Measurements from ENCODE around the gene AKAP6. TPM values are rescaled to one million over a fixed set of nuclear protein-coding genes. Genes with fewer than 3 reads are reported as not detected.

AKAP6 gene
- total RNA-seq, 2 donors from 2014 or later: 112 to 117 TPM

GRCh38 chr14:32681598-32681997 lies 352.5 kb downstream of the AKAP6 start:
- Histone ChIP-seq H3K4me1 (no peaks in the 10 kb centered on the region), H3K27ac (no peak overlapping the region), H3K27me3 (no peaks in the 10 kb centered on the region), H3K4me3 (no peak overlapping the region), H3K36me3 (no peaks in the 10 kb centered on the region), H3K9me3 (no peaks in the 10 kb centered on the region)
- DNase-seq (ENCODE audit: low spot score): no peak
- TF ChIP-seq CTCF (IDR thresholded peaks at IDR 0.05): no peak

GRCh38 chr14:32682214-32682613 lies 353.1 kb downstream of the AKAP6 start:
- H3K27ac ChIP-seq: no peak overlapping the region
- TF ChIP-seq CTCF (IDR thresholded peaks at IDR 0.05): no peak
- no peak for DNase-seq (ENCODE audit: low spot score)
- H3K36me3 ChIP-seq: no peaks in the 10 kb centered on the region
- H3K27me3 ChIP-seq: no peaks in the 10 kb centered on the region
- no peaks in the 10 kb centered on the region for H3K4me1 ChIP-seq
- H3K4me3 ChIP-seq: no peak overlapping the region
- no peaks in the 10 kb centered on the region for H3K9me3 ChIP-seq

GRCh38 chr14:32683679-32684078 lies 354.6 kb downstream of the AKAP6 start:
- H3K9me3 ChIP-seq: no peaks in the 10 kb centered on the region
- no peak for DNase-seq (ENCODE audit: low spot score)
- TF ChIP-seq CTCF (IDR thresholded peaks at IDR 0.05): no peak
- H3K27me3 ChIP-seq: no peaks in the 10 kb centered on the region
- H3K4me1 ChIP-seq: no peaks in the 10 kb centered on the region
- no peaks in the 10 kb centered on the region for H3K36me3 ChIP-seq
- H3K27ac ChIP-seq: no peak overlapping the region
- no peak overlapping the region for H3K4me3 ChIP-seq

- no peak overlapping the region for H3K4me3 ChIP-seq
- H3K27me3 ChIP-seq: no peaks in the 10 kb centered on the region
- DNase-seq (ENCODE audit: low spot score): no peak
- no peaks in the 10 kb centered on the region for H3K9me3 ChIP-seq
- no peak overlapping the region for H3K27ac ChIP-seq
- H3K4me1 ChIP-seq: no peaks in the 10 kb centered on the region
- no peak for TF ChIP-seq CTCF (IDR thresholded peaks at IDR 0.05)
- no peaks in the 10 kb centered on the region for H3K36me3 ChIP-seq
Observed at GRCh38 chr14:32688941-32689340, 359.8 kb downstream of the AKAP6 start.

GRCh38 chr14:32692441-32692840 lies 363.3 kb downstream of the AKAP6 start:
- no peak for TF ChIP-seq CTCF (IDR thresholded peaks at IDR 0.05)
- DNase-seq (ENCODE audit: low spot score): no peak

GRCh38 chr14:32693114-32693513 lies 364.0 kb downstream of the AKAP6 start:
- H3K36me3 ChIP-seq: no peaks in the 10 kb centered on the region
- H3K27ac ChIP-seq: no peak overlapping the region
- H3K4me1 ChIP-seq: no peaks in the 10 kb centered on the region
- no peak overlapping the region for H3K4me3 ChIP-seq
- H3K27me3 ChIP-seq: no peaks in the 10 kb centered on the region
- no peaks in the 10 kb centered on the region for H3K9me3 ChIP-seq
- no peak for DNase-seq (ENCODE audit: low spot score)
- no peak for TF ChIP-seq CTCF (IDR thresholded peaks at IDR 0.05)

More at GRCh38 chr14:32692441-32692840, 363.3 kb downstream of the AKAP6 start:
- H3K9me3 ChIP-seq: no peaks in the 10 kb centered on the region
- no peaks in the 10 kb centered on the region for H3K4me1 ChIP-seq
- no peaks in the 10 kb centered on the region for H3K27me3 ChIP-seq
- no peaks in the 10 kb centered on the region for H3K36me3 ChIP-seq
- no peak overlapping the region for H3K27ac ChIP-seq
- H3K4me3 ChIP-seq: no peak overlapping the region

Measured in right atrium auricular region (tissue), 2 donors.